Measurements from ENCODE around the gene LONP1. TPM values are rescaled to one million over a fixed set of nuclear protein-coding genes. Genes with fewer than 3 reads are reported as not detected.

Gene LONP1
- 35.9 and 68.4 TPM in 2 replicates for total RNA-seq (ENCODE audit: low replicate concordance)

- Mint-ChIP-seq H3K4me3 (peak within 1 kb of the TSS; percentile 95), H3K36me3 (peaks cover 3% of the 10 kb centered on the region), H3K27me3 (ENCODE audit: insufficient read depth, low read depth) (peaks cover 8% of the 10 kb centered on the region), H3K9me3 (no peaks in the 10 kb centered on the region), H3K27ac (peak within 1 kb of the TSS; percentile 69), H3K4me1 (peaks cover 22% of the 10 kb centered on the region)
- H3K79me2 ChIP-seq (ENCODE audit: low read depth): peaks cover 45% of the 10 kb centered on the region
- TF ChIP-seq CTCF (IDR thresholded peaks at IDR 0.05) (peak; percentile 82), EZH2phosphoT487 (IDR thresholded peaks at IDR 0.05) (no peak)
- H3K27me3 ChIP-seq: peaks cover 4% of the 10 kb centered on the region
- peak; percentile 100 for DNase-seq (ENCODE audit: low spot score)
- H3K27ac ChIP-seq: peak within 1 kb of the TSS; percentile 76
- H4K20me1 ChIP-seq (ENCODE audit: low read depth): peaks cover 35% of the 10 kb centered on the region
- H3K9ac ChIP-seq: peak within 1 kb of the TSS; percentile 91
- peaks cover 3% of the 10 kb centered on the region for H3F3A ChIP-seq (ENCODE audit: low read depth)
- H3K36me3 ChIP-seq: no peaks in the 10 kb centered on the region
- peak within 1 kb of the TSS; percentile 98 for H3K4me3 ChIP-seq
- no peaks in the 10 kb centered on the region for H3K9me3 ChIP-seq (ENCODE audit: low read depth)
- peaks cover 9% of the 10 kb centered on the region for H3K4me1 ChIP-seq
- H2AFZ ChIP-seq (replicated peaks): peak within 1 kb of the TSS; percentile 92
- H3K4me2 ChIP-seq: peak within 1 kb of the TSS; percentile 100
These were observed at the start of gene LONP1, which contains the start of gene CATSPERD for GRCh38 chr19:5719961-5720790. TSS of gene LONP1 (minus strand) at chr19:5720146. CDS start at chr19:5720132, 14 bp downstream. TSS of gene CATSPERD (plus strand) at chr19:5720637. CDS start at chr19:5720738, 101 bp downstream.

- Histone ChIP-seq H3K27ac (no peak overlapping the region), H3K36me3 (no peaks in the 10 kb centered on the region), H3K79me2 (ENCODE audit: low read depth) (no peaks in the 10 kb centered on the region), H2AFZ (replicated peaks) (no peak overlapping the region), H3K4me2 (no peak overlapping the region), H3K4me3 (no peak overlapping the region), H4K20me1 (ENCODE audit: low read depth) (no peaks in the 10 kb centered on the region), H3K9ac (no peak overlapping the region), H3K27me3 (no peaks in the 10 kb centered on the region), H3F3A (ENCODE audit: low read depth) (no peaks in the 10 kb centered on the region), H3K9me3 (ENCODE audit: low read depth) (no peaks in the 10 kb centered on the region), H3K4me1 (no peaks in the 10 kb centered on the region)
- H3K4me1 Mint-ChIP-seq: peaks cover 2% of the 10 kb centered on the region
- no peak for DNase-seq (ENCODE audit: low spot score)
- no peaks in the 10 kb centered on the region for H3K9me3 Mint-ChIP-seq
- no peak overlapping the region for H3K27ac Mint-ChIP-seq
- no peaks in the 10 kb centered on the region for H3K36me3 Mint-ChIP-seq
- H3K27me3 Mint-ChIP-seq (ENCODE audit: insufficient read depth, low read depth): no peaks in the 10 kb centered on the region
- no peak overlapping the region for H3K4me3 Mint-ChIP-seq
- TF ChIP-seq EZH2 (IDR thresholded peaks at IDR 0.05) (no peak), EZH2phosphoT487 (IDR thresholded peaks at IDR 0.05) (no peak), CTCF (IDR thresholded peaks at IDR 0.05) (no peak)
These were observed 48.0 kb upstream of the LONP1 start for GRCh38 chr19:5767949-5768348.

- Histone ChIP-seq H3K36me3 (no peaks in the 10 kb centered on the region), H3K9me3 (ENCODE audit: low read depth) (no peaks in the 10 kb centered on the region), H2AFZ (replicated peaks) (no peak overlapping the region), H3K27me3 (no peaks in the 10 kb centered on the region), H3K4me2 (no peak overlapping the region), H3K9ac (no peak overlapping the region), H3F3A (ENCODE audit: low read depth) (no peaks in the 10 kb centered on the region), H3K4me3 (no peak overlapping the region), H3K27ac (no peak overlapping the region), H3K79me2 (ENCODE audit: low read depth) (no peaks in the 10 kb centered on the region), H4K20me1 (ENCODE audit: low read depth) (no peaks in the 10 kb centered on the region), H3K4me1 (no peaks in the 10 kb centered on the region)
- H3K27ac Mint-ChIP-seq: no peak overlapping the region
- no peaks in the 10 kb centered on the region for H3K36me3 Mint-ChIP-seq
- TF ChIP-seq EZH2phosphoT487 (IDR thresholded peaks at IDR 0.05): no peak
- no peak for TF ChIP-seq CTCF (IDR thresholded peaks at IDR 0.05)
- no peak for TF ChIP-seq EZH2 (IDR thresholded peaks at IDR 0.05)
- H3K4me1 Mint-ChIP-seq: peaks cover 2% of the 10 kb centered on the region
- peaks cover 2% of the 10 kb centered on the region for H3K27me3 Mint-ChIP-seq (ENCODE audit: insufficient read depth, low read depth)
- H3K9me3 Mint-ChIP-seq: peaks cover 2% of the 10 kb centered on the region
- no peak overlapping the region for H3K4me3 Mint-ChIP-seq
- no peak for DNase-seq (ENCODE audit: low spot score)
These were observed 45.3 kb upstream of the LONP1 start for GRCh38 chr19:5765220-5765619.
